Activated T-helper 2 cell treated with anti-CD3 and anti-CD28 coated beads, Interferon-gamma antibody, Interleukin-2, Interleukin-4, amounts not matched to agents 10 μg/mL and 5 μg/mL and 100 μg/mL, durations not matched to agents 14 hours and 24 hours and 36 hours (primary cell): ENCODE data around the gene TES. TPM values are rescaled to one million over a fixed set of nuclear protein-coding genes. Genes with fewer than 3 reads are reported as not detected.
A peak's percentile ranks its signal among the peaks of the same experiment; 100 is the strongest.

ENCODE experiments used
- DNase-seq: peaks from one replicate; pipeline ENCODE4 v3.0.0; 2021; ENCODE audit warnings: low spot score
- H3K27ac Mint-ChIP-seq: one replicate; pipeline ENCODE4 v1.8.0; 2021; ENCODE audit warnings: mixed read lengths
- H3K27me3 Mint-ChIP-seq: one replicate; pipeline ENCODE4 v1.8.0; 2021; ENCODE audit warnings: low read depth, mixed read lengths
- H3K36me3 Mint-ChIP-seq: one replicate; pipeline ENCODE4 v1.8.0; 2021; ENCODE audit warnings: low read depth, mixed read lengths
- H3K4me1 Mint-ChIP-seq: one replicate; pipeline ENCODE4 v1.8.0; 2021; ENCODE audit warnings: low read depth, mixed read lengths
- H3K4me3 Mint-ChIP-seq: one replicate; pipeline ENCODE4 v1.8.0; 2021; ENCODE audit warnings: low read depth, mild to moderate bottlenecking, moderate library complexity, mixed read lengths
- H3K9me3 Mint-ChIP-seq: one replicate; pipeline ENCODE4 v1.8.0; 2021; ENCODE audit warnings: mixed read lengths
- intact Hi-C: fragments of 100-400 bp; cut with micrococcal nuclease; formaldehyde crosslinking; loops from one replicate; pipeline ENCODE4 v1.15.1; 2023
- total RNA-seq: library from RNA; stranded (reverse); gene quantifications from 2 replicates; pipeline ENCODE4 v1.2.3, GENCODE V29; 2022

TES gene
- total RNA-seq, 1 donor from 2014 or later: 44.3 TPM

DNA sequence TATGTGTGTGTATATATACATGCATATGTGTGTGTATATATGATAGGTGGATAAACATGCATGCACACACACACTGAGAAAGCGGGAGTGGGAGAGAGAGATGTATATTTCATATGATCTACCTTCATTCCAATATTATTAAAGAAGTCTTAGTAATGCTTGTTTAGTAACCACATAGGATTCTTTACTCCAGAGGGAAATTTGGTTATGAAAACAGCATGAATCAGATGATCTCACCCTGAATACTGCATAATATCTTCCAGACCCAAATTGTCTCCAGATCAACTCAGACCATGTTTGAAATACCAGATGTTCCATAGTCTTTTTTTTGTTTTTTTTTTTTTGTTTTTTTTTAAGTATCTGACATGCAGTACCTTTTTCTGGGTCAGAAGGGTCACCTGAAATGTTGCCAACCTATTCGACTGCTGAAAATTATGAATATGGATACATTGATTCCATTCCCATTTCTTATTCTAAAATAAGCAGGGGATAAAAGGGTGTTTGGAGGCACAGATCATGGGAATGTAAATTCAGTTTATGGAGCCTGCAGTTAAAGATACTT lies 17.4 kb downstream of the TES start:
- no peak overlapping the region for H3K27ac Mint-ChIP-seq
- no peak overlapping the region for H3K4me3 Mint-ChIP-seq
- no peaks in the 10 kb centered on the region for H3K36me3 Mint-ChIP-seq
- H3K9me3 Mint-ChIP-seq: no peaks in the 10 kb centered on the region
- no peak for DNase-seq
- intact Hi-C loops: no loop called here
- no peaks in the 10 kb centered on the region for H3K27me3 Mint-ChIP-seq
- H3K4me1 Mint-ChIP-seq: peaks cover 70% of the 10 kb centered on the region

DNA sequence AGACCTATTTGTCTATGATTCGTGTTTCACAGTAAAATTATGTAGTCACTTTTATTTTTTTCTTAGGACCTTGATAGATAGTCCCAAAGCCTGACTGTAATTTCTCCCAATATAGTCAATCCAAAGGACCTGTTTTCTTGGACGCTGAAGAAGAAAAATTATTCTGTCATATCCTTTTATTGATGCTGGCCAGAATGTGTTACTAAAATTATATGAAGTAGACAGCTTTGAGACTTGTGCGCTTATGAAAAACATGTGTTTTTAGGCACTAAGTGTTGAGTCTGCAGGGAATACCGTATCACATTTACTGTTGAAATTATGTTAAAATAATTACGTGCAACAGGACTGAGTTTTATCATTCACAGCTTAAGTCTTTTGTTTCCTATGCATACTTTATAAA lies 17.9 kb downstream of the TES start:
- no peak overlapping the region for H3K27ac Mint-ChIP-seq
- intact Hi-C loops: no loop called here
- DNase-seq: no peak
- H3K36me3 Mint-ChIP-seq: no peaks in the 10 kb centered on the region
- H3K9me3 Mint-ChIP-seq: no peaks in the 10 kb centered on the region
- no peaks in the 10 kb centered on the region for H3K27me3 Mint-ChIP-seq
- no peak overlapping the region for H3K4me3 Mint-ChIP-seq
- H3K4me1 Mint-ChIP-seq: peaks cover 72% of the 10 kb centered on the region

DNA sequence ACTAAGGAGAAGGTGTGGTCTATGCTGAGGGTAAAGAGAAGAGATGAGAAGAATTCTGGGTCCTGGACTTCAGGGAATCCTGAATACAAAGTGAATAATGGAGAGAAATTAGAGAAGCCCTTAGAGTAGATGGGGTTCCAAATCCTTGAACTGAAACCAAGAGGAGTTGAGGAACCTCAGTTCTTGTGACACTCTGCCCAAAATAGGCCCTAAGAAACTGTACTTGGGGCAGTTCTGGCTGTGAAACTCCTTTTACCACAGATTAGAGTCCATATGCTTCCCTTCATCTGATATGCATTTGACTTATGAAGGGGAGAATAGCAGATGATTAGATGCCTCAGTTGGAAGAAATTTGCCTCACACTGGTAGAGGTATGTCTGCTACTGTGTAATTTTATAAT lies 19.0 kb downstream of the TES start:
- Mint-ChIP-seq H3K27me3 (no peaks in the 10 kb centered on the region), H3K27ac (no peak overlapping the region), H3K36me3 (peaks cover 2% of the 10 kb centered on the region), H3K4me1 (peaks cover 69% of the 10 kb centered on the region), H3K9me3 (no peaks in the 10 kb centered on the region), H3K4me3 (no peak overlapping the region)
- DNase-seq: no peak
- intact Hi-C loops: no loop called here

DNA sequence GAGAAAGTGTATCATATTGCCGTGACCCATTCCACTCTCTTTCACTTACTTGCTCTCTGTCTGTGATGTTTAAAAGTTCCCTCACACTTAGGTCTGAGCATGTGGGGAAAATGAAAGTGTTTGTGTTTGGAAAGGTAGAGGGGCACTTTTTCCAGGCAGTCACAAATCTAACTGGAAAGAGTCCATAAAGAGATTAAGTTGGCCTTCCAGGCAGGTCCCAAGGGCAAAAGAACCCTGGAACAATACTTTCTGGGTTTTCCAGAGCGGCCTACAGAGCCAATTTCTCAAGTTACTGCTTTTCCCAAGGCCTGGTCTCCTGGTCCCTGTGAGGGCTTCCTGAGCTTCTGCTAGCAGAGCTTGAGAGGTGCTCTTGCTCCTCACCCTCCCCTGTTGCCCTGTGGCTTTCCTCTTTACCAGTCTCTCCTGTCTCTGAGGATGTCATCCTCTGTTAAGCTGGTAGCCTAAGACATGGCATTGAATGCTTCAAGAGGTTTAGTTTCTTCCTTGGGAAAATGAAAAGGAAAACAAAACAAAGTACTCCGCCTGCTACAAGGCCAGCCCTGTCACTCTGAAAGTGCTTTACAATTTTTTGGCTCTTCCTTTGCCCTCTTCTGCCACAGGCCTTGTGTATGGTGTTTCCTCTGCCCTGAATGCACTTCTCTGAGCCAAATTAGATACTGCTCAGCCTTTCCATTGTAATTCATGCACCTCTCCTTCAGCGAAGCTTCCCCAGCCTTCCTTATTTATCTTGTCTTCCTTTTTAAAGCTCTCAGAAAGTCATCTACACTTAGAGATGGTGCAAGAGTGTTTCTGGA lies 20.1 kb downstream of the TES start:
- peak overlapping the region; percentile 44 for H3K27ac Mint-ChIP-seq
- H3K4me1 Mint-ChIP-seq: peaks cover 68% of the 10 kb centered on the region
- no peaks in the 10 kb centered on the region for H3K27me3 Mint-ChIP-seq
- H3K36me3 Mint-ChIP-seq: peaks cover 2% of the 10 kb centered on the region
- no peaks in the 10 kb centered on the region for H3K9me3 Mint-ChIP-seq
- no peak overlapping the region for H3K4me3 Mint-ChIP-seq
- DNase-seq: no peak
- intact Hi-C loops: loop anchor here (2.0 to 5.0 kb wide), 4 partner anchors 18 to 632 kb away; partner anchors contain the start of gene CAPZA2

DNA sequence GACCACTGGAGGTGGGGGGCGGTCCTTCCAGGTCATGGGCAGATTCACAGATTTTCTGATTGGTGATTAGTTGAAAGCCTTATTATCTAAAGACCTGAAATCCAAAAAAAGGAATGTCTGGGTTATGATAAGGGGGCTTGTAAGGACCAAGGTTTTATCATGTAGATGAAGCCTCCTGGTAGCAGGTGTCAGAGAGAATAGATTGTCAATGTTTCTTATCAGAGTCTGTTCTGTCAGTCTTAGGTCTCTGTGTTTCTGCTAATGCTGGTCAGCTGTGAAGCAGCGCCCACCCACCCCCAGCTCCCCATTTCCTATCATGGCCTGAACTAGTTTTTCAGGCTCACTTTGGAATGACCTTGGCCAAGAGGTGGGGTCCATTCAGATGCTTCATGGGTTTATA lies 21.2 kb downstream of the TES start:
- Mint-ChIP-seq H3K36me3 (peaks cover 2% of the 10 kb centered on the region), H3K27me3 (no peaks in the 10 kb centered on the region), H3K4me3 (no peak overlapping the region), H3K9me3 (no peaks in the 10 kb centered on the region), H3K4me1 (peaks cover 68% of the 10 kb centered on the region), H3K27ac (no peak overlapping the region)
- no peak for DNase-seq
- intact Hi-C loops: loop anchor here (2.0 to 5.0 kb wide), 4 partner anchors 19 to 631 kb away; partner anchors contain the start of gene CAPZA2

DNA sequence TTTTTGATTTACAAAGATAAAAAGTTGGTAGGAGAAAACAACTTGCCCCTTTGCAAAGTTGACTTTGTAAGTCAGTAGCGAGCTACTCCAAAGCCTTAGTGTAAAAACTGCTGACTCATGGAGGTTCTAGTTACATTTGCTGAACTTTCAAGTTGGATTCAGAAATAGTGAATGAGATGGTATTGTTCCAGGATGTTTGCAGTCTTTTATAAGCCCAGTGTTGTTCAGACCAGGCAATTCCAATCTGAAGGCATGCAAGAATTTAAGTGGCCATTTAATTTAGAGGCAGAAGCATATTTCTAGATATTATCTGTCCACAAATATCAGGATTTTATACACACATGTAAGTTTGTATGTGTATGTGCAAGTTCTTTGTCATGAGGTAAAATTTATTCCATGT lies 21.6 kb downstream of the TES start:
- intact Hi-C loops: loop anchor here (2.0 to 5.0 kb wide), 4 partner anchors 19 to 630 kb away; partner anchors contain the start of gene CAPZA2
- no peak overlapping the region for H3K27ac Mint-ChIP-seq
- no peaks in the 10 kb centered on the region for H3K9me3 Mint-ChIP-seq
- peaks cover 66% of the 10 kb centered on the region for H3K4me1 Mint-ChIP-seq
- no peak for DNase-seq
- peaks cover 2% of the 10 kb centered on the region for H3K36me3 Mint-ChIP-seq
- H3K4me3 Mint-ChIP-seq: no peak overlapping the region
- no peaks in the 10 kb centered on the region for H3K27me3 Mint-ChIP-seq

DNA sequence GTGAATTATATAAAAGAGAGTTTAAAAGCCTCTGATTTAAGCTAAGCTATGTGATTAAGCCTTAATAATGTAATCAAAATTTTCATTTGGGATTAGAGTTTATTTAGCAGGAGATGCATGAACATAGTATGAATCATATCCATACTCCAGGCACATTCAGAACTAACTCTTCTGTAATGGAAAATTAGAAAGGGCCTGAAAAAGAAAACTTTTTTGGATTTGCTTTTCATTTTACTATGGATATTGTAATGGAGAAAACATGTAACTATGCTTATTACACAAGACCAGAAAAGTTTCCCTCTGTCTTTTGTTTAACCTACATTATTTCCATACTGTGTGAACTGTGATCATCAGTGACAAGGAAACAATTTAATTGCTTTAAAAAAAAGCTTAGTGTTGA lies 22.0 kb downstream of the TES start:
- Mint-ChIP-seq H3K36me3 (peaks cover 2% of the 10 kb centered on the region), H3K27ac (no peak overlapping the region), H3K4me3 (no peak overlapping the region), H3K27me3 (no peaks in the 10 kb centered on the region), H3K9me3 (no peaks in the 10 kb centered on the region), H3K4me1 (peaks cover 65% of the 10 kb centered on the region)
- intact Hi-C loops: loop anchor here (5.0 kb wide), 3 partner anchors 35 to 630 kb away; partner anchors contain the start of gene CAPZA2
- no peak for DNase-seq

DNA sequence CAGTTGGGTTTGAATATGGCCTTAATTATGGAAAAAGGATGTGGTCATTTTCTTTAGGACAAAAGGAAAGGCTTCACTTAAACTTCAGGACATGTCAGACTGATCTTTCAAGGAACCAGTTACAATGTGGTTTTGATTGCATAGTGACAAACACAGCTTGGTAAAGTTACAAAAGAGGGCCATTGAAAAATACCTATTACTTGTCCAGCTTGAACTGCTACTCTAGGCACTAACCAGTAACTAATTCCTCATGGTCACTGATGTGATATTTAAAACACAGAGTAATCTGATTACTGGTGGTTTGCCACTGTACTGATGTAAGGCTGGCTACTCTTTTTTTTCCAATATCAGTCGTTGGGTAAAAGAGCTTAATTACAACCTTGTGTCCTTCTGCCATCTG lies 22.6 kb downstream of the TES start:
- intact Hi-C loops: loop anchor here (5.0 kb wide), 3 partner anchors 36 to 629 kb away; partner anchors contain the start of gene CAPZA2

DNA sequence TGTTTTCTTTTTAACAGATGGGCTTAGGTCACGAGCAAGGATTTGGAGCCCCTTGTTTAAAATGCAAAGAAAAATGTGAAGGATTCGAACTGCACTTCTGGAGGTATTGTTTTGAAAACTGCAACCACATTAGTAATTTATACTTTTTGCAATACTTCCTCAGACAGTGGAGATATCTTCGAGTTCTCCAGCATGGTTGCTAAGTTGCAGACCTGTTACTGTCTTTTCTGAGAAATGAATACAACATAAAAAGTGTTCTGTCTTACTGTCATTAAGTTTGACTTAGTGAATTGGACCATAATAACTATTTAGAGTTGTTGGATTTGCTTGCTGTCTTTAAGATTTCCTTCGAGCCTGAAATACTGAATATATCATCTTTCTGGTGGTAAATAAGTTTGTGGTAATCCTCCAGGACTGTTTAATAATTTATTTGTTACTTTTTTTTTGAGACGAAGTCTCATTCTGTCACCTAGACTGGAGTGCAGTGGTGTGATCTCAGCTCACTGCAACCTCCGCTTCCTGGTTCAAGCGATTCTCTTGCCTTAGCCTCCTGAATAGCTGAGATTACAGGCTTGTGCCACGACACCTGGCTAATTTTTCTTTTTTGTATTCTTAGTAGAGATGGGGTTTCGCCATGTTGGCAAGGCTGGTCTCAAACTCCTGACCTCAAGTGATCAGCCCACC lies 24.3 kb downstream of the TES start:
- Mint-ChIP-seq H3K4me1 (peaks cover 58% of the 10 kb centered on the region), H3K9me3 (no peaks in the 10 kb centered on the region), H3K36me3 (peaks cover 13% of the 10 kb centered on the region), H3K4me3 (no peak overlapping the region), H3K27me3 (no peaks in the 10 kb centered on the region), H3K27ac (no peak overlapping the region)
- intact Hi-C loops: loop anchor here (1.0 to 5.0 kb wide), 4 partner anchors 37 to 628 kb away; partner anchors contain the start of gene CAPZA2
- no peak for DNase-seq

More for the DNA sequence above, 22.6 kb downstream of the TES start:
- H3K9me3 Mint-ChIP-seq: no peaks in the 10 kb centered on the region
- H3K4me3 Mint-ChIP-seq: no peak overlapping the region
- H3K27ac Mint-ChIP-seq: no peak overlapping the region
- peaks cover 65% of the 10 kb centered on the region for H3K4me1 Mint-ChIP-seq
- H3K36me3 Mint-ChIP-seq: peaks cover 5% of the 10 kb centered on the region
- H3K27me3 Mint-ChIP-seq: no peaks in the 10 kb centered on the region
- DNase-seq: no peak

DNA sequence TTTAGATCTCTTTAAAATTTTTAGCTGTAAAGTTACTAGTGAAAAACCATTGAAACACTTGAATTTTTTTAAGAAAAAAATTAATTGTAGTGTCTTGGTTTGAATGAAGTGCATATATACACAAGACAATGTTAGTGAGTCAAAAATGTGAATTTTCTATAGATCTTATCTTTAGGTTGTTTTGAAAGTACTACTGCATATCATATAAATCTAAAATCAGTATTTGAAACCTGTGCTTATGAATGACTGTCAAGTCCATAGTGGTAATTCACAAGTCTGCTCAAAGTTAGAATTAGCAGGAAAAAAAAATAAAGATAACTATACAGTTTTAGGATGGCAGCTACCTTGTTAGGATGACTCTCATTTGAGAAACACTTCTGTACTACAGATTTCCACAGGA lies 25.0 kb downstream of the TES start:
- peaks cover 52% of the 10 kb centered on the region for H3K4me1 Mint-ChIP-seq
- intact Hi-C loops: loop anchor here (1.0 kb wide), 1 partner anchor 55 kb away; no protein-coding TSS in a partner anchor
- no peak overlapping the region for H3K27ac Mint-ChIP-seq
- no peaks in the 10 kb centered on the region for H3K9me3 Mint-ChIP-seq
- peaks cover 15% of the 10 kb centered on the region for H3K36me3 Mint-ChIP-seq
- no peak overlapping the region for H3K4me3 Mint-ChIP-seq
- no peaks in the 10 kb centered on the region for H3K27me3 Mint-ChIP-seq
- DNase-seq: no peak

DNA sequence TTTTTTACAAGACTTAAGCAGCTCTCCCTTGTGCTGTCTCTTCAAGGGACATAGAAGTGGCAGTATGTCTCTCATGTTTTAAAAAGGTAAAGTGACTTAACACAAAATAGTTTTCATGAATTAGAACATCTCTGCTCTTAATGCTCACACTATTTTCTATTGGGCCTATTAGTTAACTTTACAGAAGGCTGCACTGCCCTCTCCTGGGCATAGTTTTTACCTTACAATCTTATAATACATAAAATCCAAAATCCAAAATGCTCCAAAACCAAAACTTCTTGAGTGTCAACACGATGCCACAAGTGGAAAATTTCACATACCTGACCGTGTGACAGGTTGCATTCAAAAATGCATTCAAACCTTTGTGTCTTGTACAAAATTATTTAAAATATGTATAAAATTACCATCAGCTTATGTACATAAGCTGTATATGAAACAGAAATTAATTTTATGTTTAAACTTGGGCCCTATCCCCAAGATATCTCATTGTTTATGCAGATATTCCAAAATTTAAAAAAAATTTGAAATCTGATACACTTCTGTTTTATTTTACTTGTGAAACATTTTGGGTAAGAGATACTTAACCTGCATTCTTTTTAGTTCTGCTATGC lies 25.8 kb downstream of the TES start:
- Mint-ChIP-seq H3K27me3 (no peaks in the 10 kb centered on the region), H3K9me3 (no peaks in the 10 kb centered on the region), H3K4me3 (no peak overlapping the region), H3K4me1 (peaks cover 45% of the 10 kb centered on the region), H3K36me3 (peaks cover 17% of the 10 kb centered on the region), H3K27ac (no peak overlapping the region)
- intact Hi-C loops: loop anchor here (1.0 to 2.0 kb wide), 2 partner anchors 63 to 98 kb away; no protein-coding TSS in a partner anchor
- DNase-seq: no peak

DNA sequence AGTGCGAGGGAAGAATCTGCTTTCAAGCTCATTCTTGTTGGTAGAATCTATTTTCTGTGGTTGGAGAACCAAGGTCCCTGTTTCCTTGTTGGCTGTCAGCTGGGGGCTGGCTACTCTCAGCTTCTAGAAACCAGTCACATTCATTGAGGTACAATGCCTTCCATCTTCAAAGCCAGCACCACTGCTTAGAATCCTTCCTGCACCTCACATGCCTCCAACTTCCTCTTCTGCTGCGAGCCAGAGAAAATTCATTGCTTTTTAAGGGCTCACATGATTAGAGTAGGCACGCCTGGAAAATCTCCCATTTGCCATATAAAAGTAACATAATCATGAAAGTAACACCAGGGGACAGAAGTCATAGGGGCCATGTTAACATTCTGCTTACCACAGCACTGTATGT lies 28.7 kb downstream of the TES start:
- Mint-ChIP-seq H3K9me3 (peaks cover 8% of the 10 kb centered on the region), H3K4me3 (no peak overlapping the region), H3K27ac (no peak overlapping the region), H3K27me3 (no peaks in the 10 kb centered on the region), H3K36me3 (peaks cover 34% of the 10 kb centered on the region), H3K4me1 (peaks cover 24% of the 10 kb centered on the region)
- intact Hi-C loops: no loop called here
- DNase-seq: no peak
